Measurements from ENCODE around the gene JAKMIP1.

Gene JAKMIP1

DNA sequence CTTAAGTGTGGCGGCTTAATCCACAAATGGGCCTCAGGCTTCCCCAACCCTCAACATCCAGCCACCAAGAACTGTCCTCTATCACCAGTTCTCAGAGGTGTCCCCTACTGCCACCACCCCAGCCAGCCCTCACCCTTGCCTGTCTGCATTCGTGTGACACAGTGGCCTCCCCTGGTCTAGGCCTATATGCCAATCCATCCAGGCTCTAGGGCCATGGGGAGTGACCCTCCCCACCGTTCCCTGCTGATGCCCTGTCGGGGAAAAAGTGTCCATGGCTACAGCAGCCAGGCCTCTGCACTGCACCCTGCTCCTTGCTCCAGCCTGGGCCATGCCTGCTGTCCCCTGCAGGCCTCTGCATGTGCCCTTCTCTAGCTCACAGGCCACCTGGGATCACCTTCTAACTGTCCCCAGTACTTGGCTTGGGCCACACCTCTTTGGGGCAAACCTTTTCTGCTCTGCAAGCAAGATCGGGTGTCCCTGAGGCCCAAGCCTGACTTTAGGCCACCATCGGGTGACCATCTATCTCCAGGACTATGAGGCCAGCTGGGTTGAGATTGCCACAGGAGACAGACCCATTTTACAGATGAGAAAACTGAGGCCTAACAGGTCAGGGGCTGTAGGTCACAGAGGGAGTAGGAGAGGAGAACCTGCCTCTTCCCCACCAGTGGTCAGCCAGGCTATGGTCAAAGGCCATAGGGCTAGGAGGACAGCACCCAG, 75.8 kb downstream of the JAKMIP1 start:
- TF ChIP-seq EP300 (IDR thresholded peaks at IDR 0.05; ENCODE audit: borderline replicate concordance), result no peak
- TF ChIP-seq, protein P1, sequence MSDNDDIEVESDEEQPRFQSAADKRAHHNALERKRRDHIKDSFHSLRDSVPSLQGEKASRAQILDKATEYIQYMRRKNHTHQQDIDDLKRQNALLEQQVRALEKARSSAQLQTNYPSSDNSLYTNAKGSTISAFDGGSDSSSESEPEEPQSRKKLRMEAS (IDR thresholded peaks at IDR 0.05), result no peak

DNA sequence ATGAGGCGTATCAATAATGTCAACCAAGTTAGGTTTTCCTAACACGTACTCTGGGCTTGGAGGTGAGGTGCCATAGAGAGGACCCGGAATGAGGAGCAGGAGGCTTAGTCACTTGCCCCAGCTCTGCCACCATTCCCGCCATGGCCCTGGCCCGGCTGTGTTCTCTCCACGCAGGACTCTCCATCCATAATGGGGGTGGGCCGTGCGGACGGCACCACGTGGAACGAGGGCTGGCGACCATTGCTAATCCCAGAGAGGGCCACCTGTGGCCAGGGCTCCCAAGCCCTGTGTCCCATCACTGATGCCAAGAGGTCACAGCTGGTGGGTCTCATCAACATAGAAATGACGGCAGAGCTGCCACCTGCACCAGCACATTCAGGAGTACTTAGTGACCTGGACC, 76.4 kb downstream of the JAKMIP1 start:
- TF ChIP-seq FOXM1 (IDR thresholded peaks at IDR 0.05; ENCODE audit: borderline replicate concordance, low read depth), result no peak
- no peak for TF ChIP-seq CREB1 (IDR thresholded peaks at IDR 0.05; ENCODE audit: low read depth)
- no peak for TF ChIP-seq ZBTB7A (IDR thresholded peaks at IDR 0.05; ENCODE audit: low read depth)
- no peak for TF ChIP-seq EGR1 (IDR thresholded peaks at IDR 0.05)
- no peak for TF ChIP-seq EP300 (IDR thresholded peaks at IDR 0.05; ENCODE audit: borderline replicate concordance)
- TF ChIP-seq YY1 (IDR thresholded peaks at IDR 0.05; ENCODE audit: low read depth), result no peak
- no peak for TF ChIP-seq TCF12 (IDR thresholded peaks at IDR 0.05; ENCODE audit: low read depth)
- TF ChIP-seq, protein P2, sequence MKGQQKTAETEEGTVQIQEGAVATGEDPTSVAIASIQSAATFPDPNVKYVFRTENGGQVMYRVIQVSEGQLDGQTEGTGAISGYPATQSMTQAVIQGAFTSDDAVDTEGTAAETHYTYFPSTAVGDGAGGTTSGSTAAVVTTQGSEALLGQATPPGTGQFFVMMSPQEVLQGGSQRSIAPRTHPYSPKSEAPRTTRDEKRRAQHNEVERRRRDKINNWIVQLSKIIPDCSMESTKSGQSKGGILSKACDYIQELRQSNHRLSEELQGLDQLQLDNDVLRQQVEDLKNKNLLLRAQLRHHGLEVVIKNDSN (IDR thresholded peaks at IDR 0.05), result no peak
- no peak for TF ChIP-seq TEAD4 (IDR thresholded peaks at IDR 0.05)
- no peak for TF ChIP-seq CEBPB (IDR thresholded peaks at IDR 0.05)

DNA sequence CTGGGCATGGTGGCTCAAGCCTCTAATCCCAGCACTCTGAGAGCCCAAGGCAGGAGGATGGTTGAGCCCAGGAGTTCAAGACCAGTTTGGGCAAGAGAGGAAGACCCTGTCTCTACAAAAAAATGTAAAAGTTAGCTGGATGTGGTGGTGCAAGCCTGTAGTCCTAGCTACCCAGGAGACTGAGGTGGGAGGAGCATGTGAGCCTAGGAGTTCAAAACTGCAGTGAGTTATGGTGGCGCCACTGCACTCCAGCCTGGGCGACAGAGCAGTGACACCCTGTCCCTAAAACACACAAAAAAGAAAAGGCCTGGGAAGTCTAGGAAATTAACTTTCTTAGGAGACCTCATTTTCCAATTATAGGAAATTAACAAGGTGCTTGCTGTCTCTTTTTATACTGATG, 76.8 kb downstream of the JAKMIP1 start:
- no peak for TF ChIP-seq YY1 (IDR thresholded peaks at IDR 0.05; ENCODE audit: low read depth)
- no peak for TF ChIP-seq RAD21 (IDR thresholded peaks at IDR 0.05; ENCODE audit: low read depth)
- TF ChIP-seq FOXM1 (IDR thresholded peaks at IDR 0.05; ENCODE audit: borderline replicate concordance, low read depth), result no peak
- TF ChIP-seq, protein P3, sequence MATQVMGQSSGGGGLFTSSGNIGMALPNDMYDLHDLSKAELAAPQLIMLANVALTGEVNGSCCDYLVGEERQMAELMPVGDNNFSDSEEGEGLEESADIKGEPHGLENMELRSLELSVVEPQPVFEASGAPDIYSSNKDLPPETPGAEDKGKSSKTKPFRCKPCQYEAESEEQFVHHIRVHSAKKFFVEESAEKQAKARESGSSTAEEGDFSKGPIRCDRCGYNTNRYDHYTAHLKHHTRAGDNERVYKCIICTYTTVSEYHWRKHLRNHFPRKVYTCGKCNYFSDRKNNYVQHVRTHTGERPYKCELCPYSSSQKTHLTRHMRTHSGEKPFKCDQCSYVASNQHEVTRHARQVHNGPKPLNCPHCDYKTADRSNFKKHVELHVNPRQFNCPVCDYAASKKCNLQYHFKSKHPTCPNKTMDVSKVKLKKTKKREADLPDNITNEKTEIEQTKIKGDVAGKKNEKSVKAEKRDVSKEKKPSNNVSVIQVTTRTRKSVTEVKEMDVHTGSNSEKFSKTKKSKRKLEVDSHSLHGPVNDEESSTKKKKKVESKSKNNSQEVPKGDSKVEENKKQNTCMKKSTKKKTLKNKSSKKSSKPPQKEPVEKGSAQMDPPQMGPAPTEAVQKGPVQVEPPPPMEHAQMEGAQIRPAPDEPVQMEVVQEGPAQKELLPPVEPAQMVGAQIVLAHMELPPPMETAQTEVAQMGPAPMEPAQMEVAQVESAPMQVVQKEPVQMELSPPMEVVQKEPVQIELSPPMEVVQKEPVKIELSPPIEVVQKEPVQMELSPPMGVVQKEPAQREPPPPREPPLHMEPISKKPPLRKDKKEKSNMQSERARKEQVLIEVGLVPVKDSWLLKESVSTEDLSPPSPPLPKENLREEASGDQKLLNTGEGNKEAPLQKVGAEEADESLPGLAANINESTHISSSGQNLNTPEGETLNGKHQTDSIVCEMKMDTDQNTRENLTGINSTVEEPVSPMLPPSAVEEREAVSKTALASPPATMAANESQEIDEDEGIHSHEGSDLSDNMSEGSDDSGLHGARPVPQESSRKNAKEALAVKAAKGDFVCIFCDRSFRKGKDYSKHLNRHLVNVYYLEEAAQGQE (IDR thresholded peaks at IDR 0.05; ENCODE audit: low read depth), result no peak
- no peak for TF ChIP-seq TAF1 (IDR thresholded peaks at IDR 0.05; ENCODE audit: low read depth)
- TF ChIP-seq TCF12 (IDR thresholded peaks at IDR 0.05; ENCODE audit: low read depth), result no peak
- no peak for TF ChIP-seq EGR1 (IDR thresholded peaks at IDR 0.05)
- TF ChIP-seq ZBTB7A (IDR thresholded peaks at IDR 0.05; ENCODE audit: low read depth), result no peak
- TF ChIP-seq, protein P2 (IDR thresholded peaks at IDR 0.05), result no peak
- TF ChIP-seq EP300 (IDR thresholded peaks at IDR 0.05; ENCODE audit: borderline replicate concordance), result no peak
- TF ChIP-seq TEAD4 (IDR thresholded peaks at IDR 0.05), result no peak
- TF ChIP-seq CEBPB (IDR thresholded peaks at IDR 0.05), result no peak
- TF ChIP-seq, protein P1 (IDR thresholded peaks at IDR 0.05), result no peak
- no peak for TF ChIP-seq NFIC (IDR thresholded peaks at IDR 0.05)
- TF ChIP-seq CREB1 (IDR thresholded peaks at IDR 0.05; ENCODE audit: low read depth), result no peak

DNA sequence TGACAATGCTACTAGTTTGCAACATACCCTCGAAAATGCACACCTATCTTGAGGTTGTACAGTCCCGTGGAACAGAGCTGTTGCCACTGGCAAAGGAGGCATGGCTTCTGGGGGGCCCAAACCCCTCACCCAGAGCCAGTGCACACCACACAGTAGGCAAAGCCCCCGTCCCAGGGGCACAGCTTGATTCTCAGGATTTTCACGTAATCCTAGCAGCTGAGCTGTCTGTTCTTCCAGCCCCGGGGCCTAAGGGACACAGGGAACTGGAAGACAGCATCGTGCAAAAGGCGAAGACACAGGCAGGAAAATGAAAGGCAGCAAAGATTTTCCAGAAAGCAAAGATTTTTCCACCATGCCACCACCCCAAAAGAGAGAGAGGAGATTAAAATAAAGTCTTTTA, 77.2 kb downstream of the JAKMIP1 start:
- TF ChIP-seq NFIC (IDR thresholded peaks at IDR 0.05) (no peak), CEBPB (IDR thresholded peaks at IDR 0.05) (no peak), TEAD4 (IDR thresholded peaks at IDR 0.05) (no peak), EP300 (IDR thresholded peaks at IDR 0.05; ENCODE audit: borderline replicate concordance) (no peak), EGR1 (IDR thresholded peaks at IDR 0.05) (no peak), CREB1 (IDR thresholded peaks at IDR 0.05; ENCODE audit: low read depth) (no peak), RAD21 (IDR thresholded peaks at IDR 0.05; ENCODE audit: low read depth) (no peak), ZBTB7A (IDR thresholded peaks at IDR 0.05; ENCODE audit: low read depth) (no peak), FOXM1 (IDR thresholded peaks at IDR 0.05; ENCODE audit: borderline replicate concordance, low read depth) (no peak), TCF12 (IDR thresholded peaks at IDR 0.05; ENCODE audit: low read depth) (no peak)
- TF ChIP-seq, protein P1 (IDR thresholded peaks at IDR 0.05), result no peak
- TF ChIP-seq, protein P2 (IDR thresholded peaks at IDR 0.05), result no peak

DNA sequence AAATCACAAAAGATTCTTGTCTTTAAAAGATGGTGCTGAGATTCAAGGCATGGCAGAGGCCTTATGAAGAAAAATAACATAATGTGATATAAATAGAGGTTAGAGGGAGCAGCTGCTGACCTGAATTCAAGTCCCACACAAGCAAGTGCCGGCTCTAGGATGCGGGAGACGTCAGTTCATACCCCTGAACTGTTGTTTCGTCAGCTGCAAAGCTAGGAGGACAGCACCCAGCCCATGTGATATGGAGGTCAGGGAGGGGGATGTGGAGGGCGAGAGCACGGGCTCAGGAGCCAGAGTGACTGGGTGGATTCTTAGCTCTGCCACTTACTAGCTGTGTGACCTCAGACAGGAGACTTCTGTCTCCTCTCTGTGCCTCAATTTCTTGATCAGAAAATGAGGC, 77.9 kb downstream of the JAKMIP1 start:
- TF ChIP-seq ZBTB7A (IDR thresholded peaks at IDR 0.05; ENCODE audit: low read depth) (no peak), NFIC (IDR thresholded peaks at IDR 0.05) (no peak), EGR1 (IDR thresholded peaks at IDR 0.05) (no peak), CEBPB (IDR thresholded peaks at IDR 0.05) (no peak), TAF1 (IDR thresholded peaks at IDR 0.05; ENCODE audit: low read depth) (no peak)
- TF ChIP-seq, protein P1 (IDR thresholded peaks at IDR 0.05), result no peak

DNA sequence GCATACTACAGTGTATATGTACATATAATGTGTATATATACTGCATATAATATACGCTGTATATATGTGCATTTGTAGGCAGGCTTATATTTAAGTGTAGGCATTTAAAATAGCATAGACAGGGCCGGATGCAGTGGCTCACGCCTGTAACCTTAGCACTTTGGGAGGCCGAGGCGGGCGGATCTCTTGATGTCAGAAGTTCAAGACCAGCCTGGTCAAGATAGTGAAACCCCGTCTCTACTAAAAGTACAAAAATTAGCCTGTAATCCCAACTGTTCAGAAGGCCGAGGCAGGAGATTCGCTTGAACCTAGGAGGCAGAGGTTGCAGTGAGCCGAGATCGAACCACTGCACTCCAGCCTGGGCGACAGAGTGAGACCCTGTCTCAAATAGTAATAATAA, 78.4 kb downstream of the JAKMIP1 start:
- no peak for TF ChIP-seq RAD21 (IDR thresholded peaks at IDR 0.05; ENCODE audit: low read depth)
- no peak for TF ChIP-seq CEBPB (IDR thresholded peaks at IDR 0.05)
- TF ChIP-seq TCF12 (IDR thresholded peaks at IDR 0.05; ENCODE audit: low read depth), result no peak
- no peak for TF ChIP-seq EP300 (IDR thresholded peaks at IDR 0.05; ENCODE audit: borderline replicate concordance)
- TF ChIP-seq ZBTB7A (IDR thresholded peaks at IDR 0.05; ENCODE audit: low read depth), result no peak
- TF ChIP-seq, protein P3 (IDR thresholded peaks at IDR 0.05; ENCODE audit: low read depth), result no peak
- no peak for TF ChIP-seq NFIC (IDR thresholded peaks at IDR 0.05)
- TF ChIP-seq TEAD4 (IDR thresholded peaks at IDR 0.05), result no peak
- no peak for TF ChIP-seq EGR1 (IDR thresholded peaks at IDR 0.05)
- no peak for TF ChIP-seq YY1 (IDR thresholded peaks at IDR 0.05; ENCODE audit: low read depth)
- TF ChIP-seq, protein P2 (IDR thresholded peaks at IDR 0.05), result no peak
- no peak for TF ChIP-seq FOXM1 (IDR thresholded peaks at IDR 0.05; ENCODE audit: borderline replicate concordance, low read depth)
- TF ChIP-seq CREB1 (IDR thresholded peaks at IDR 0.05; ENCODE audit: low read depth), result no peak
- TF ChIP-seq TAF1 (IDR thresholded peaks at IDR 0.05; ENCODE audit: low read depth), result no peak
- TF ChIP-seq, protein P1 (IDR thresholded peaks at IDR 0.05), result no peak
